GM06990 (cell line): ENCODE results near the gene CARD14.
"Not testable (repeated sequence)": the region's sequence is repeated elsewhere in the genome, so short reads cannot be mapped to it uniquely, and the experiment has no call there.

Experiments used
- DNase-seq: peaks from one replicate; pipeline ENCODE4 v3.0.0-alpha.2; 2011; ENCODE audit not compliant: insufficient read length; ENCODE audit errors: extremely low read depth
- H3K27me3 ChIP-seq: replicated peaks from 2 replicates; pipeline ENCODE4 v1.6.0; 2011; ENCODE audit warnings: low read length; ENCODE audit not compliant: control insufficient read depth, insufficient read depth
- H3K36me3 ChIP-seq: 2 replicates; pipeline ENCODE4 v1.5.1; 2011; ENCODE audit warnings: low read length; ENCODE audit not compliant: control insufficient read depth, insufficient read depth
- H3K4me3 ChIP-seq: replicated peaks from 2 replicates; pipeline ENCODE4 v1.5.1; 2011; ENCODE audit warnings: low read depth, mild to moderate bottlenecking, control low read depth, low read length
- CTCF ChIP-seq: IDR thresholded peaks from 2 replicates; pipeline ENCODE4 v1.5.1; 2011; ENCODE audit warnings: low read length, control low read depth, mild to moderate bottlenecking, inconsistent platforms; ENCODE audit not compliant: insufficient read depth, poor library complexity, severe bottlenecking

The CARD14 gene

GRCh38 chr17:80256034-80256350, 86.2 kb downstream of the CARD14 start:
- Histone ChIP-seq H3K27me3 (no peaks in the 10 kb centered on the region), H3K36me3 (no peaks in the 10 kb centered on the region), H3K4me3 (no peak overlapping the region)
- no peak for DNase-seq
- TF ChIP-seq CTCF, result no peak

- H3K4me3 ChIP-seq, result no peak overlapping the region
- TF ChIP-seq CTCF, result no peak
- no peaks in the 10 kb centered on the region for H3K36me3 ChIP-seq
- H3K27me3 ChIP-seq, result no peaks in the 10 kb centered on the region
- no peak for DNase-seq
These were observed 87.9 kb downstream of the CARD14 start for GRCh38 chr17:80257716-80258213.

GRCh38 chr17:80258296-80258695, 88.5 kb downstream of the CARD14 start:
- H3K36me3 ChIP-seq, H3K27me3 ChIP-seq, H3K4me3 ChIP-seq, DNase-seq: not testable (repeated sequence)
